OCI-LY7 (cell line): ENCODE results near the gene RAC2. TPM values are rescaled to one million over a fixed set of nuclear protein-coding genes. Genes with fewer than 3 reads are reported as not detected.

Experiments used
- BruUV-seq: library from RNA; stranded (reverse); fragments of 400-500 nt; replicated peaks from 2 replicates; lab custom pipeline; 2021; lab: Mats Ljungman, UMichigan
- CTCF ChIA-PET: fragments of 300-600 bp; sonication (Branson Sonifier 250); formaldehyde crosslinking; loops from one replicate; lab custom pipeline; 2022; ENCODE audit warnings: antibody characterized with exemption; ENCODE audit not compliant: unreplicated experiment; lab: Charles Lee
- POLR2A ChIA-PET: fragments of 300-600 bp; sonication (Branson Sonifier 250); formaldehyde crosslinking; loops from one replicate; lab custom pipeline; 2022; ENCODE audit warnings: antibody characterized with exemption; lab: Charles Lee
- DNase-seq: peaks from one replicate; pipeline ENCODE4 v3.0.0-alpha.2; 2015; ENCODE audit warnings: low spot score
- H2AFZ ChIP-seq: fragments of 200-600 bp; sonication (generic), shearing (Covaris generic); 2 replicates; pipeline ENCODE4 v1.6.1; 2014; ENCODE audit warnings: mild to moderate bottlenecking, antibody characterized with exemption, low read length, moderate library complexity
- H3K27ac ChIP-seq: fragments of 200-600 bp; sonication (generic); 2 replicates; pipeline ENCODE4 v1.5.1; 2014; ENCODE audit warnings: mixed run types, low read depth, mild to moderate bottlenecking, moderate library complexity, low read length, inconsistent platforms; ENCODE audit not compliant: poor library complexity, severe bottlenecking
- H3K36me3 ChIP-seq: fragments of 200-600 bp; sonication (generic); 2 replicates; pipeline ENCODE4 v1.6.1; 2014; ENCODE audit warnings: mild to moderate bottlenecking, antibody characterized with exemption, low read length, moderate library complexity, mixed read lengths; ENCODE audit not compliant: insufficient read depth
- H3K4me1 ChIP-seq: fragments of 200-600 bp; sonication (generic); 2 replicates; pipeline ENCODE4 v1.5.1; 2014; ENCODE audit warnings: mild to moderate bottlenecking, low read length; ENCODE audit not compliant: insufficient read depth, poor library complexity, severe bottlenecking
- H3K4me2 ChIP-seq: fragments of 200-600 bp; sonication (generic); 2 replicates; pipeline ENCODE4 v1.6.1; 2014; ENCODE audit warnings: mild to moderate bottlenecking, low read length
- H3K4me3 ChIP-seq: fragments of 200-600 bp; sonication (generic); 2 replicates; pipeline ENCODE4 v1.5.1; 2014; ENCODE audit warnings: mild to moderate bottlenecking, low read depth, low read length; ENCODE audit not compliant: poor library complexity, severe bottlenecking
- H3K79me2 ChIP-seq: fragments of 200-600 bp; sonication (generic); 2 replicates; pipeline ENCODE4 v1.6.1; 2016; ENCODE audit warnings: low read depth, mild to moderate bottlenecking, low read length, moderate library complexity, mixed read lengths; ENCODE audit not compliant: insufficient read depth
- H3K9me2 ChIP-seq: fragments of 200-600 bp; sonication (generic); 2 replicates; pipeline ENCODE4 v1.6.1; 2016; ENCODE audit warnings: mild to moderate bottlenecking, low read length, mixed read lengths; ENCODE audit not compliant: insufficient read depth
- H3K9me3 ChIP-seq: fragments of 200-600 bp; sonication (generic); 2 replicates; pipeline ENCODE4 v1.6.1; 2014; ENCODE audit warnings: mild to moderate bottlenecking, mixed run types, low read length, mixed read lengths
- H4K20me1 ChIP-seq: fragments of 200-600 bp; sonication (generic); 2 replicates; pipeline ENCODE4 v1.6.1; 2014; ENCODE audit warnings: mild to moderate bottlenecking, antibody characterized with exemption, low read length, moderate library complexity, mixed read lengths; ENCODE audit not compliant: insufficient read depth
- EZH2phosphoT487 ChIP-seq: fragments of 200-600 bp; sonication (generic); IDR thresholded peaks from 2 replicates; pipeline ENCODE4 v1.6.1; 2018; ENCODE audit warnings: low read depth, borderline replicate concordance, mild to moderate bottlenecking, mixed run types, antibody characterized with exemption, low read length, moderate library complexity, mixed read lengths
- intact Hi-C: fragments of 100-400 bp; cut with micrococcal nuclease; formaldehyde crosslinking; loops from one replicate; pipeline ENCODE4 v1.10.0; 2022; ENCODE audit not compliant: unreplicated experiment
- total RNA-seq, 2 experiments: library from RNA; depleted of rRNA in 1 of 2; stranded (reverse); fragments of >200 nt in 1 of 2; shearing (Covaris generic) in 1 of 2; gene quantifications; 2 replicates each; pipeline ENCODE4 v1.2.3, GENCODE V29; 2014 to 2022
- TF ChIP-seq, protein P1 (sequence below): fragments of 200-600 bp; sonication (generic); conservative IDR thresholded peaks from 2 replicates; pipeline ENCODE4 v1.5.1; 2014; ENCODE audit warnings: mild to moderate bottlenecking, antibody characterized with exemption, low read length, moderate library complexity, mixed read lengths

RAC2 gene
- total RNA-seq, 2 experiments from 2014 or later = 142 to 321 TPM

DNA sequence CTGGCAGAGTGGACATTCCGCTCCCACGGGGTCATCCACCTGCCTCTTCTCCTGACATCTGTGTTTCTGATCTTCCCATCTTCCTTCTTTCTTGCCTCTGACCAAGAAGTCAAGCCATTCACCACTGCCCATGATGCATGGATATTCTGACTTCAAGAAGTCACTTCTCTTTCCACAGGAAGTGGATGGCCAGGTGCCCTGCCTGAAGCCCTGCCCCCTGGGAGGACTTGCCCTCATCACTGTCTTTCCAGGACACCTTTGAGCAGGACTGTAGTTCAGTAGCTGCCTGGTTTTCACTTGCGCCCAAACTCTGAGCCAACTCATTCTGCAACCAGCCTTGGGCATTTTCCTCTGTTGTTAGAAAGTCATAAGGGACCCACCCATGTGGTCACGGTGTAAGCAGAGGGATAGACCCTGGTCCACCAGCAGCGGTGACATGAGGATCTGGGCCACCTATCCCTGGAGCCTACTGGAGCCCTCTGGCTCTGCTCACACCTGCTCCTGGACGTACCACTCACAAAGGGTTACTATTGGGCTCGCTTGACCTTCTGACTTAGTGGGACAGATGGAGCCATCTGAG, 45.2 kb upstream of the RAC2 start:
- BruUV-seq = no TSS peak
- H3K36me3 ChIP-seq = peaks cover 30% of the 10 kb centered on the region
- ChIA-PET POLR2A (no interaction called here), CTCF (no interaction called here)
- no peak for DNase-seq
- H3K4me3 ChIP-seq = no peak overlapping the region
- no peak for TF ChIP-seq EZH2phosphoT487
- TF ChIP-seq, protein P1, sequence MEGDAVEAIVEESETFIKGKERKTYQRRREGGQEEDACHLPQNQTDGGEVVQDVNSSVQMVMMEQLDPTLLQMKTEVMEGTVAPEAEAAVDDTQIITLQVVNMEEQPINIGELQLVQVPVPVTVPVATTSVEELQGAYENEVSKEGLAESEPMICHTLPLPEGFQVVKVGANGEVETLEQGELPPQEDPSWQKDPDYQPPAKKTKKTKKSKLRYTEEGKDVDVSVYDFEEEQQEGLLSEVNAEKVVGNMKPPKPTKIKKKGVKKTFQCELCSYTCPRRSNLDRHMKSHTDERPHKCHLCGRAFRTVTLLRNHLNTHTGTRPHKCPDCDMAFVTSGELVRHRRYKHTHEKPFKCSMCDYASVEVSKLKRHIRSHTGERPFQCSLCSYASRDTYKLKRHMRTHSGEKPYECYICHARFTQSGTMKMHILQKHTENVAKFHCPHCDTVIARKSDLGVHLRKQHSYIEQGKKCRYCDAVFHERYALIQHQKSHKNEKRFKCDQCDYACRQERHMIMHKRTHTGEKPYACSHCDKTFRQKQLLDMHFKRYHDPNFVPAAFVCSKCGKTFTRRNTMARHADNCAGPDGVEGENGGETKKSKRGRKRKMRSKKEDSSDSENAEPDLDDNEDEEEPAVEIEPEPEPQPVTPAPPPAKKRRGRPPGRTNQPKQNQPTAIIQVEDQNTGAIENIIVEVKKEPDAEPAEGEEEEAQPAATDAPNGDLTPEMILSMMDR = no peak
- H3K9me2 ChIP-seq = no peaks in the 10 kb centered on the region
- H3K27ac ChIP-seq = no peak overlapping the region
- no peak overlapping the region for H3K4me2 ChIP-seq
- peaks cover 15% of the 10 kb centered on the region for H3K4me1 ChIP-seq
- H3K9me3 ChIP-seq = peaks cover 6% of the 10 kb centered on the region
- no peak overlapping the region for H2AFZ ChIP-seq
- H4K20me1 ChIP-seq = no peaks in the 10 kb centered on the region
- H3K79me2 ChIP-seq = no peaks in the 10 kb centered on the region
- intact Hi-C loops = no loop called here

DNA sequence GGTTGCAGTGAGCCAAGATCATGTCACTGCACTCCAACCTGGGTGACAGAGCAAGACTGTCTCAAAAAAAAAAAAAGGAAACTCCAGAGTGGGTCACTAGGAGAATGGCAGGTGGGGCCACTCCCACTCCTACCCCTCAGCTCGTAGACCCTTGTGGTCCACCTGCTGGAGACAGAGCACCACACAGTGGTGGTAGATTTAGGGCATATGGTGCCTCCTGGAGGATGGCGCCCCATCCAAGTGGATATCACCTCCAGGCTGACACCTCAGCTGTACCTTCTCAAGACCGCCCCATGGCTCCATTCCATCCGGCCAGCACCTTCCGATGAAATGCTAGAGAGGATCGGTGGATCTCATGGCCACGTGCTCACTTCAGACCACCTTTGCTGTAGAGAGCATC, 44.5 kb upstream of the RAC2 start:
- H3K79me2 ChIP-seq = no peaks in the 10 kb centered on the region; the same call in 1 of the 2 replicates
- no peak overlapping the region for H3K27ac ChIP-seq
- POLR2A ChIA-PET = no interaction called here
- TF ChIP-seq, protein P1 = peak; percentile 41; the same call in 1 of the 2 replicates
- TF ChIP-seq EZH2phosphoT487 = no peak
- H3K4me3 ChIP-seq = no peak overlapping the region
- no peaks in the 10 kb centered on the region for H4K20me1 ChIP-seq
- peaks cover 6% of the 10 kb centered on the region for H3K9me3 ChIP-seq
- no peak overlapping the region for H2AFZ ChIP-seq
- intact Hi-C loops = no loop called here
- no peak overlapping the region for H3K4me2 ChIP-seq
- H3K4me1 ChIP-seq = peaks cover 23% of the 10 kb centered on the region
- peaks cover 30% of the 10 kb centered on the region for H3K36me3 ChIP-seq
- BruUV-seq = no TSS peak
- H3K9me2 ChIP-seq = no peaks in the 10 kb centered on the region
- CTCF ChIA-PET = no interaction called here
- no peak for DNase-seq

DNA sequence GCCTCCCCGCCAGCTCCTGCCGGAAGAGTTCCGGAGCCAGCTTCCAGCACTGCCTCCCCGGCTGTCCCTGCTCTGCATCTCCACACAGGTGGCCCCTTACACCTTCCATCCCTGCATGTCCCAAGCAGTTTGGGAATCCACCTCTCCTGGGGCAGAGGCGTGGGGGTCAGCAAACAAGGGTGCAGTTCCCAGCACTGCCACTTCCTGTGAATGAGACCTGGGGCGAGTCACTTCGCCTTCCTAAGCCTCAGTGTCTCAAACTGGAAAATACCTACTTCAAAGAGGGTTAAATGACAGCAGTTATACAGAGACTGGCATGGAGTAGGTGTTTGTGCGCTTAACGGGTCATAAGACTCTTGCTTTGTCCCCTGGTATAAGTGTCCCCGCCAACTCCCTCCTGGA, 43.5 kb upstream of the RAC2 start:
- POLR2A ChIA-PET = no interaction called here
- no peak overlapping the region for H3K4me2 ChIP-seq
- TF ChIP-seq EZH2phosphoT487 = no peak
- TF ChIP-seq, protein P1 = no peak
- intact Hi-C loops = no loop called here
- H3K79me2 ChIP-seq = peaks cover 8% of the 10 kb centered on the region; the same call in 1 of the 2 replicates
- no peak overlapping the region for H3K27ac ChIP-seq
- peaks cover 6% of the 10 kb centered on the region for H3K9me3 ChIP-seq
- CTCF ChIA-PET = no interaction called here
- no peaks in the 10 kb centered on the region for H3K9me2 ChIP-seq
- peaks cover 21% of the 10 kb centered on the region for H3K36me3 ChIP-seq
- no peaks in the 10 kb centered on the region for H4K20me1 ChIP-seq
- DNase-seq = no peak
- no TSS peak for BruUV-seq
- no peak overlapping the region for H2AFZ ChIP-seq
- no peak overlapping the region for H3K4me3 ChIP-seq
- H3K4me1 ChIP-seq = peaks cover 32% of the 10 kb centered on the region
